T-helper 1 cell treated with Interleukin-12 subunit alpha and Interleukin-12 subunit beta and Interleukin-4 antibody, amounts not matched to agents 30 ng/mL and 1 ng/mL, for 36 hours (primary cell): Measurements from ENCODE around the gene DDIAS. TPM values are rescaled to one million over a fixed set of nuclear protein-coding genes. Genes with fewer than 3 reads are reported as not detected.

Source experiments
- intact Hi-C: fragments of 100-400 bp; cut with micrococcal nuclease; formaldehyde crosslinking; loops from one replicate; pipeline ENCODE4 v1.15.1; 2024
- total RNA-seq: library from RNA; stranded (reverse); gene quantifications from 2 replicates; pipeline ENCODE4 v1.2.3, GENCODE V29; 2022

The DDIAS gene
- total RNA-seq, 1 donor from 2014 or later = 15.5 TPM

DNA sequence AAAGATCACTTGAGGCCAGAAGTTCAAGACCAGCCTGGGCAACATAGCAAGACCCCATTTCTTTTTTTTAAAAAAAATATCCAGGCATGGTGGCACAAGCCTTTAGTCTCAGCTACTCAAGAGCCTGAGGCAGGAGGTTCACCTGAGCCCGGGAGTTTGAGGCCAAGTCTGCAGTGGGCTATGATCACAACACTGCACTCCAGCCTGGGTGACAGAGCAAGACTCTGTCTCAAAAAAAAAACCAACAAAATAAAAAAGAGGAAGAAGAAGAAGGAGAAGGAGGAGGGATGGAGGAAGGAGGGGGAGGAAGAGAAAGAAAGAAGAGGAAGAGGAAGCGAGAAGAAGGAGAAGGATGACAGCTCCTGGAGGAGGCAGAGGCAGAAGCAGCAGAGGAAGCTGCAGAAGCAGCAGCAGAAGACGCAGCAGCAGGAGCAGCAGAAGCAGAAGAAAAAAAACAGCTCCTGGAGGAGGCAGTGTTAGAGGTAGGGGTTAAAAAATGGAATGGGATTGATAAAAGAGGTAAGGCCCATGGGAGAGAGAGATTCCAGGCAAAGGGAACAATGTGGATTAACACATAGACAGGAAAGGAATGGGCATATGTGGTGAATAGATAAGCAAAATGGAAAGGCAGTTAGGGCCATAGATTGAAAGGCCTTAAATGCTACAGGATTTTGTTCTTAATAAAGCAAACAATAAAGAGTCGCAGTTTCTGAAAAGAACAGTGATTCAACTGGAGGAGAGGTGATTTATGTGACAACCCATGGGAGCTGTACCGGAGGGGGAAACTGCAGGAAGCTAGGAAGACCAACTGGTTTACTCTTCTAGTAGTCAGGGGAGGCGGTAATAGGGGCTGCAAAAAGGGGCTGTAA, 12.2 kb upstream of the DDIAS start:
- intact Hi-C loops = no loop called here

DNA sequence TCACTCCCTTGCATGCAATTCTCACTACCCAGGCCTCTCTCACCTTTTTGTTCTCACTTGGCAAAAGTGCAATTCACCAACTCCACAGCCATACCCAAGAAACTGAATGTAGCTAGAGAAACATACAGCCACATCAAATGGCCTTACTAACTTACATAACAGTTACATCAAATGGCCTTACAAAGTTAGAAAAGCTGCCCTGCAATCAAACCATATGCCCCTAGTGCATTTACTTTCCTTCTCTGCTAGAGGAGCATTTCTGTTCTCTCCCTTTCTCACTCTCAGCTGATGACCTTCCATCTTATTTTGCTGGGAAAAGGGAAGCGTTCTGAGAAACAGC, 11.6 kb upstream of the DDIAS start:
- intact Hi-C loops = no loop called here

DNA sequence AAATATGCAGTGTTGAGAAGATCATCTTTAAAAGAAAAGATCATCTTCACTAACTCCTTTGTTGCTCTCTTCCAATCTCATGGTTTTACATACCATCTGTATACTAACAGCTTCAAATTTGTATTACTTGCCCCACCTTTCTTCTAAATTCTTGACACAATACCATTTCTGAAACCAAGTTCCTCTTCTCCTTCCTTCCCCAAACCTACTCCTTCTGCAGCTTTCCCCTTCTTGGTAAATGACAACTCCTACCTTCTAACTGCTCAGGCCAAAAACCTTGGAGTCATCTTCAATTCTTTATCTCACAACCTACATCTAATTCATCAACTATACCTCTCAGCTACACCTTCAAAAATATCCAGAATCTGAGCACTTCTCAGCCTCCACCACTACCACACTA, 10.6 kb upstream of the DDIAS start:
- intact Hi-C loops = no loop called here

DNA sequence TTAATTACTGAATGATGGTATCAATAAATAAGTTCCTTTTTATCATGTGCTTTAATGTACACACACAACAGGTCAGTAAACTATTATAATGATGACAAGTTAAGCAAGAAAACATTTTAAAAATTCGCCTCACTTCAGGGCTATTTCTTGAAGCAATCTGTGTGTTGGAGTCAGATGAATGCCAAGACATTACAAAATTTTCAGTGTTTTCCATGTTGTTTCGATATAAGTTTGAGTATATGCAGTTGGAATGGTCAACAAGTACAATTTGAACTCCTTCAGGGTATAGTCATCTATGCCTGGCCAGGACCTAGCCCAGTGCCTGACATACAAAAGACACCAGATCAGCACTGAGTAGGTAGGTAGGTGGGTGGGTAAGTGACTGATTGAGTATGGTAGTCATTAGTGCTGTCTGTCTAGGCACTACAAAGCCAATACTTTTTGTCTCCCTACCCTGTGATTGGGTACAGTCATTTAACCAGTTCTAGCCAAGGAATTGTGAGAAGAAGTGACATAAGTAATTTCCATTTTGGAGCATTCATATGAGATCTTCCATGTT, 8.8 kb upstream of the DDIAS start:
- intact Hi-C loops = no loop called here

DNA sequence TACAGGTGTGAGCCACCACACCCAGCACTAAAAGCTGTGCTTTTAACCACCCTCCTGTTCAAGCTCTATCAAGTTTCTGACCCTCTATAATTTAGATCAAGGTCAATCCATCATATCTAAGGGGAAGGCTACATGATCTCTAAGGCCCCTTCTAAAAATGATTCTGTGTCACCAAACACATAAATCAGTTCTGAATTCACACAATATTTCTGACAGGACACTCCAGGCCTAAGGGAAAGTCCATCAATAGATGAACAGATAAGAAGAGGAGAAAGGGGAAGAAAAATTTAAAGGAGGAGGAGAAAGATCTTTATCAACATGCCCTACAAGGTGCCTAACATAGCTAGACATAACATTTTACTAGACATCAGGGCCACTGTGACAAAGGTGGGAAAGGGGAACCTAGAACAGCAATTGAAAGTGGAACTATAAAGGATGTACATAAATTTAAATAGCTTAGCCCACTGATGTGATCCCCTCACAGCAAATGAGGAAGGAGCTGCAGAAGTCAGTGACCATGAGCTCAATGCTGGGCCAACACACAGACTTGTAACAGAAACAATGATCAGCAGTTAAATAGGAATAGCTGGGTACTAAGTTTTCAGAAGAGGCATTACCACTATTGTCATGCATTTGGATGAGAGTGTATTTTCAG, 6.0 kb upstream of the DDIAS start:
- intact Hi-C loops = loop anchor here (5.0 kb wide), 1 partner anchor 163 kb away; the partner anchor contains the start of gene FAM181B

DNA sequence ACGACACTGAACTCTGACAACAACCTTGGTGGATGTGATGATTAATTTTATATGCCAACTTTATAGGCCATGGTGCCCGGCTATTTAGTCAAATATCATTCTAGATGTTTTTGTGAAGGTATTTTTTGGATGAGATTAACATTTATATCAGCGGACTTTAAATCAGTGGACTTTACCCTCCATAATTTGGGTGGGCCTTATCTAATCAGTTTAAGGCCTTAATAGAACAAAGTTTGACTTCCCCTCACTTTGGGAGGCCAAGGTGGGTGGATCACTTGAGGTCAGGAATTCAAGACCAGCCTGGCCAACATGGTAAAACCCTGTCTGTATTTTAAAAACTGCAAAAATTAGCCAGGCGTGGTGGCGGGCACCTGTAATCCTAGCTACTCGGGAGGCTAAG, 5.4 kb upstream of the DDIAS start:
- intact Hi-C loops = loop anchor here (5.0 kb wide), 1 partner anchor 164 kb away; the partner anchor contains the start of gene FAM181B

DNA sequence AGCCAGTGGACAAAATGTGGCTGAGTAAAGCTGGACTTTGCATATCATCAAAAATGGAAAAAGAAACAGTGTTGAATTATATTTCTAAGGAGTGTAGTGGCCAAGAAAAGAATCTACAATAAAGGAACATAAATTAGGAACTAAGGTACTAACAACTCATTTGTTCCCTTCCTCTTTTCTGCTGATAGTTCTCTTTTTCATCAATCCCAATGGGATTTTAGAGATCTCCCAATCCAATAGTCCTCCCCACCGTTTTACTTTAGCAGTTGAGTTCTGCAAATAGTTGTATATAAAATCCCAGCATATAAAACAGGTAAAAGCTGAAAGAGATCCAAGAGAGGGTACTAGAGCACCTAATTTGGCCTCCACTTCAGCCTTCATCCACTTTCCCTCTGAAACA, 3.3 kb upstream of the DDIAS start:
- intact Hi-C loops = loop anchor here (2.0 to 5.0 kb wide), 2 partner anchors 123 to 166 kb away; partner anchors contain the start of gene FAM181B

DNA sequence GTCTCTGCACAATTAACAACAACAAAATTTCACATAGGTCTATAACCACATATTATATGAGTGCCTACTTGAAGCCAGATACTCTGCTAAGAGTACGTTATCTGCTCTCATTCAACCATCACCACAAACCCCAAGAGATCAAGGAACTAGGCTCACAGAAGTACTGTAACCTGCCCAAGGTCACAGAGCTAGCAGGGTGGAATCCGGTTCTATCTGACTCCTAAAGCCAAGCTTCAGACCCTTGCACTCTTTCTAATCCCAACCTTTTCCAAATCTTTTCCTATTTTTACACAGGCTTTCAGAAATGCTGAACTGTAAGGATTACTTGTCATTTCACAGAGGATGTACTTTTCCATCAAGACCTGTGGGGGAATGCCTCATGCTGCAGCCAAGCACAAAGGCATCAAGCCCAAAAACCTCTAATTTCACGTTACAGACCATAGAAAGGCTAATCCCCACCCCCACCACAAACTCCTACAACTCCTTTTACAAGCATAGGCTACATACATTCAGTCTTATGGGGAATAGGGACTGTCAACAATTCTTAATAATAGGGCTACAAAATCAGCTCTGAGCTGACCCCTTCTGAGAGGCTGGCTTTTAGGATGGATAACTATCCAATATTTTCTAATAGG, 2.2 kb upstream of the DDIAS start:
- intact Hi-C loops = loop anchor here (1.0 to 5.0 kb wide), 3 partner anchors 32 to 167 kb away; partner anchors contain the start of gene FAM181B

DNA sequence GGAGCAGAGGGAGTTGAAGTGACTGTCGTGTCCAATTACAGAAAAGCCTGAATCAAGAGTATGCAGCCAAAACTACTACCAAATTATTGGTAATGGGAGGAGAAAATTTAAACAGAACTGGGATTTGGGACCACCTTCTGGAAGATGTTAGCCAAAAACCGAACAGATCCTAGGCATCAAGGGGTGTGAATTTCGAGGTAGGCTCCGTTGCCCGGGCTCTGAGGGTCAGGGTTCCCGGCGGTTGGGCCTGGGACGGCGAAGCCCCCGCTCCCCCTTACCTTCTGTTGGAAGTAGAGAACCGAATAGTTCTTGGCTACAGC, 1.6 kb upstream of the DDIAS start:
- intact Hi-C loops = loop anchor here (1.0 to 5.0 kb wide), 4 partner anchors 33 to 1030 kb away; partner anchors contain the start of gene FAM181B

DNA sequence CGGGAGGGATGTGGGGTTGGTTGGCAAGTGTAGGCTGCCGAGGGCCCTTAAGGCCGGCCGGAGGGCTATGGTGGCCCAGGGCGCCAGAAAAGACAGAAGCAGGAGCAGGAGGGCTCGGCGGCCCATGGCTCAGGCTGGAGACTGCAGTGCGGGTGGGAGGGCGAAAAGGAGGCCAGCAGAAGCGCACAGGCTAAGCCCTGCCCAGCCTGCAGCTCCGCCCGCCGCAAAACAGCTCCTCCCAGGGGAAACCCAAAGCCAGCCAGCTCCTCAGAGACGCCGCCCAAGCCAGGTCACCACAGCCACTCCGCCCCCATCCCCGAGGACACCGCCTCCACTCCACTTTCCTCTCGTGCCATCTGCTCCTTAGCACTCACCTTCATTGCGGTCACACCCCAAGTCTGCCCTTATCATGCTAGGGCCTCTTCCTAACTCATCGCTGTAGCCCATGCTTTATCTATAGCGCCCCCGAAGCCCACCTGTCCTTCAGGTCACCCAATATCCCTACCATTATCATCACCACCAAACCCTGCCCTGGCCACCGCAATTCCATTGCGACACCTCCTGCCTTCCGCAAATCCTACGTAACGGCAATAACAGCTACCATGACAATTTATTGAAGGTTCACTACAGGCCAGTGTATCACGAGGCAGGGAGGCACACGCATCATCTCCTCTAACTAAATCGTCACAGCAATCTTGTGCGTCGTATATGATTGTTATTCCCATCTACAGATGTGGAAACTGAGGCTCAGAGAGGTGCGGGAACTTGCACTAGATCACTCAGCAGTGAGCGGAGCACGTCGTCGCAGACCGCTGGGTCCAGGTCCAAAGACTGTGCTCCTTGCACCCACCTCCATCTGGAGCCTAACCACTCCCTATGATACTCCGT, 1.0 kb upstream of the DDIAS start, which contains the start of gene PRCP:
TSS of gene PRCP (minus strand) at position 154 of the 888 bp plus-strand sequence. CDS start at position 126, 28 bp downstream.
- intact Hi-C loops = loop anchor here (1.0 kb wide), 11 partner anchors 20 to 1030 kb away; partner anchors contain the start of genes ANKRD42, CCDC90B and RAB30

DNA sequence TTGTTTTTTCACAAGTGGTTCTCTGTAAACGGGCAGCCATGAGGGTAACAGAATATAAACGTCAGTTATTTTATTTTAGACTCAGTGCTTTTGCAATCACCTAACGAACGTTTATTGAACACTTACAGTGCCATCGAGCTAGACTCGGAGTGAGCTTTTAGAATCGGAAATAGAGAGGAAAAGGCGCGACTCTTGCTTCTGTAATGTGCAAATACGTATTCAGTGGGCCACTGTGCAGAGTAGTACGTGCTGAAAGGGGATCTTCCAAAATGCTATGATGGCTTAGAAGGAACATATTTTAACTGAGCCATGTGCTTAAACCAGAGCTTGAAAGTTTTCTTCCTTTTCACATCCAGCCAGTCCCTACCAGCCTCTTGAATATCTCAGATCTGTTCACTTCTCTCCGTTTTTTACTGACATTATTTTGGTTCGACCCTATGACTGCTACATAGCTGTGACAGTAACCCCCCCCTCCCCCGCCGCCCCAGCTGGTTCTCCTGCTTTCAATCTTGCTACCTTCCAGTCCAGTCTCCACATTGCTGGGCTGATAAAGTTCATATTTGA, 468 bp downstream of the DDIAS start:
- intact Hi-C loops = loop anchor here (1.0 kb wide), 10 partner anchors 18 to 384 kb away; partner anchors contain the start of genes ANKRD42, CCDC90B and RAB30

DNA sequence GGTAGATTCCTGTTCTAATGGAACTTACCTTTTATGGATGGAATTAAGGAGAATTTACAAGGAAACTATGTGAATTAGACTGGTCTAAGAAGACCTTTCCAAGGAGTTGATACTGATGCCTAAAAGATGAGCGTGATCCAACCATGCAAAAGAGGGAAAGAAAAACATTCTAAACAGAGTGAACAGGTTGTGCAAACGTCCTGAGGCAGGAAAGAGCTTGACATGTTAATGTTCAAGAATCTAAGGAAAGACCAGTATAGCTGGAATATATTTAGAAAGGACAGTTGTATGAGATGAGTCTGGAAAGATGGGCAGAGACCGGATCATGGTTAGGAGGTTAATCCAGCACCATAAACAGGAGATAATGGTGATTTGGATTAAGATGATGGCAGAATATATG, 1.3 kb downstream of the DDIAS start:
- intact Hi-C loops = no loop called here

DNA sequence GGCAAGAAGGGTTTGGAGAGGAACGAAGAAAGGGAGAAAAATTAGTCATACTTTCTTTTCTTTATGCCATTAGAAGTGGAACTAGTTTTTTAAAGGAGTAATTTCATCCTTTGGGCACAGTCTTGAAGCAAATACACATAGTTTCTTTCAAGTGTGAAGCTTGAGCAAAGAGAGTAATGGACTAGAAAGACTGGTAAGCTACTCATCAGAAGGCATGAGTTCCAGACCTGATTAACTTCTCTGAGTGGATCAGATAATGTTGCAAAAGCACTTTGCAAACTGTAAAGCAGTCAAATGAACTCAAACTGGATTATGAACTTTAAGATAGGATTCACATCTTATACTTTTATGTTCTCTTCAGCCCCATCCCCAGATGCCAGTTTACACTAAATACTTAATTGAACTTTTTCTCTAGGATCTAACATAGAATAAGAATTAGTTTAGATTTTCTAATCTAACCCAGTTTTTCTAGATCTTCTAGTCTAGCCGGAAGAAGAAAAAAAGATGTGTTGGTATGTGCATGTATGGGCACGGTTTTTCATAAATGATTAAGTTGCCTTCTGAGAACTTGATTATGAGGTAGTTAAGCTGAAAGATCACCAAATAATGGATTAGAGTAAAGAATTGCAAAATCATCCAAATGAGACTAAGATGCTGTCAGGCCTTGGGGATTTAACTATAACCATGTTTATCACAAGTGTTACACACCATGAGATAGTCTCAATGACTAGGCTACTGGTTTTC, 2.5 kb downstream of the DDIAS start:
- intact Hi-C loops = no loop called here

DNA sequence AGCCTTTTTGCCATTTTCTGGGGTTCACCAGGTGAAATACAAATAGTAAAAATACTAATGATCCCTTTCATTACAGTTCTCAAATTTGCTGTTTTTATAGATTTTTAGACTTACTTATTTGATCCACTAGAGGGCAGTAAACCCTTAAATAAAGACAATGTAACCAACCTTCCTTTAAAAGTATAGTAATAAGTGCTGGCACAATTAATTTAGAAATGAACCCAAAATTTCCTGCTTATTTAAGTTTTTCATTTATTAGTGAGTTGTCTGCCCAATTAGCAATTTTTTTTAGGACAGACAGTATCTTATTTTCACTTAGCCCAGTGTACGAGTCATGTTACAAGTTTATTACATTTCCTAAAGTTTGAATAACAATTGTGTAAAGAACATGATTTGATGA, 4.7 kb downstream of the DDIAS start:
- intact Hi-C loops = loop anchor here (1.0 kb wide), 9 partner anchors 21 to 914 kb away; partner anchors contain the start of genes ANKRD42 and RAB30

DNA sequence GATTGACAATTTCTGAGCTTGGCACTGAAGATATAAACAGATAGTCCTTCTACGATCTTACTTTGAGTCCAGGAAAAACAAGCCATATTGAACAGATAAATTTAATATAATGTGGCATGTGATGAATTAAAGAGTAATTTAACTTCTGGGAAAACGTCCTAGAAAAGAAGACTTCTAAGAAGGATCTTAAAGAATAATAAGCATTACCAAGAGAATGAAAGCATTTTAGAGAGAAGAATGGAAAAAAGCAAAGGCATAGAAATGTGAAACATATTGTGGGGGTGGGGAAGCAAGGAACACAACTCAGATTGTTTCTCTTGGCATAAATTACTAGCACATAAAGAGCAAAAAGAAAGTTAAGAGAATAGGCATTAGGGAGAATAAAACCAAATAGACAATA, 5.4 kb downstream of the DDIAS start:
- intact Hi-C loops = loop anchor here (1.0 kb wide), 9 partner anchors 20 to 913 kb away; partner anchors contain the start of genes ANKRD42 and RAB30

DNA sequence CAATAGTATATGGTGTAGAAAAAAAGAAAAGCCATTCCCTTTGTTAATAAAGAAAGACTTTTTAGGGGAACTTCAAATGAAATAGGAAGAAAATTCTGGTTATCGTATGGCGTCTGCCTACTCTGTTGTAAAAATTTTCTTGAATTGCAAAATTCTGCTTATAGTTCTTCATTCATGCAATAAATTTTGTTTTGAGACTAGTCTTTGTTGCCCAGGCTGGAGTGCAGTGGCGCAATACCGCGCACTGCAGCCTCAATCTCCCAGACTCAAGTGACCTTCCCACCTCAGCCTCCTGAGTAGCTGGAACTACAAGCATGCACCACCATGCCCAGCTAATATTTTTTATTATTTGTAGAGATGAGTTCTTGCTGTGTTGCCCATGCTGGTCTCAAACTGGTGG, 5.8 kb downstream of the DDIAS start:
- intact Hi-C loops = no loop called here

DNA sequence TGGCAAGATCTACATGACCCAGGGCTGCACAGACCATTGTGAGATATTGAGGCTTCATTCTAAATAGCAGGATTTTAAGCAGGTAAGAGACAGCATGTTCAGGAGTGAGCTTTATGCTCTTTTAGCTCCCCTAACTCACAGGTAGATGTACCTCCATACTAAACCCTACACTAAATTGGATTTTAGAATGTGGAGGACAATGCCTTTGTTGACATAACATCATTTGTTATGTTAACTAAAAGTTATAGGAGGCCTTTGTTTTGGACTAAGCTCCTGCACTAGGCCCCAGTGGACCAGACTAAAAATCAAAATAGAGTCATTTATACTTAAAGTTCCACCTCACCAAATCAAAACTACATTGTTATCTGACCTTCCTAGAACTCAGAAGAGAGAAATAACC, 6.8 kb downstream of the DDIAS start:
- intact Hi-C loops = no loop called here

DNA sequence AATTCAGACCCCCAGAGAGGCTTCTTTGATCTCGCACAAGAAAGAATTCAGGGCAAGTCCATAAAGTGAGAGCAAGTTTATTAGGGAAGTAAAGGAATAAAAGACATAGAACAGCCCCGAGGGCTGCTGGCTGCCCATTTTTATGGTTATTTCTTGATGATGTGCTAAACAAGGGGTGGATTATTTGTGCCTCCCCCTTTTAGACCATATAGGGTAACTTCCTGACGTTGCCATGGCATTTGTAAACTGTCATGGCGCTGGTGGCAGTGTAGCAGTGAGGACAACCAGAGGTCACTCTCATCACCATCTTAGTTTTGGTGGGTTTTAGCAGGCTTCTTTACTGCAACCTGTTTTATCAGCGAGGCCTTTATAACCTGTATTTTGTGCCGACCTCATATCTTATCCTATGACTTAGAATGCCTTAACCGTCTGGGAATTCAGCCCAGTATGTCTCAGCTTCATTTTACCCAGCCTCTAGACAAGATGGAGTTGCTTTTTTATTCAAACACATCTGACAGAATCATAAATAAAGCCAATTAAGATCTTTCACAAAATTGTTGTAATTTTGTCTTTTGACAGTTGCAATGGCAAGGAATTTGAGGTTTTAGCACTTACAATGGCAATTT, 7.6 kb downstream of the DDIAS start:
- intact Hi-C loops = no loop called here

DNA sequence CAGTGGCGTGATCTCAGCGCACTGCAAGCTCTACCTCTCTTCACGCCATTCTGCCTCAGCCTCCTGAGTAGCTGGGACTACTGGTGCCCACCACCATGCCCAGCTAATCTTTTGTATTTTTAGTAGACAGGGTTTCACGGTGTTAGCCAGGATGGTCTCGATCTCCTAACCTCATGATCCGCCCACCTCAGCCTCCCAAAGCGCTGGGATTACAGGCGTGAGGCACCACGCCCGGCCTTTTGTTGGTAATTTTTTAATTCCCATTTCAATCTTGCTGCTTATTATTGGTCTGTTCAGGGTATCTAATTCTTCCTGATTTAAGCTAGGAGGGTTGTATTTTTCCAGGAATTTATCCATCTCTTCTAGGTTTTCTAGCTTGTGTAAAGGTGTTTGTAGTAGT, 18.2 kb downstream of the DDIAS start:
- intact Hi-C loops = loop anchor here (1.0 to 5.0 kb wide), 8 partner anchors 8 to 367 kb away; partner anchors contain the start of genes CCDC90B, DDIAS and RAB30
